Measurements from ENCODE around the gene FGF22. TPM values are rescaled to one million over a fixed set of nuclear protein-coding genes. Genes with fewer than 3 reads are reported as not detected.

The FGF22 gene
- total and polyA plus RNA-seq, 2 of the 8 experiments (the other 6 are each of a cell fraction or from before 2014, with no cell fraction given): 0.44 to 1.7 TPM

- H3K9ac ChIP-seq (replicated peaks in 1 of 4; ENCODE audit: extremely low read depth in 1 of 4, low read depth in 3 of 4, low read length in 3 of 4): no peak overlapping the region
- H4K5ac ChIP-seq (ENCODE audit: insufficient read length, low read depth, low read length): no peak overlapping the region
- H2AFZ ChIP-seq (ENCODE audit: low read length): no peak overlapping the region
- no peak overlapping the region for H3K27ac ChIP-seq (ENCODE audit: low read depth, low read length)
- WGBS, 2 experiments (ENCODE audit: extremely low coverage in 1 of 2, insufficient coverage in 1 of 2, insufficient read length in 1 of 2, insufficient replicate concordance in 2 of 2, low coverage in 1 of 2, low lambda C conversion rate in 2 of 2, missing lambda C conversion rate in 1 of 2): 88% methylated on average over 40 of the region's 54 CpGs; no CpG with 5 or more reads in 1 of the 2 experiments
- no peak overlapping the region for H2BK20ac ChIP-seq (ENCODE audit: low read length)
- peaks cover 14 to 55% of the 10 kb centered on the region in 2 experiments for H3K79me2 ChIP-seq (ENCODE audit: control insufficient read depth in 1 of 2, insufficient read depth in 2 of 2, low read length in 2 of 2)
- H2AK5ac ChIP-seq (ENCODE audit: low read depth, low read length): no peak overlapping the region
- H3K4me1 ChIP-seq (replicated peaks in 1 of 4; ENCODE audit: control insufficient read depth in 3 of 4, insufficient read depth in 4 of 4, low read length in 3 of 4): no peaks in the 10 kb centered on the region
- no peak overlapping the region for H4K91ac ChIP-seq (replicated peaks; ENCODE audit: insufficient read length, low read length)
- no peak overlapping the region for H3K14ac ChIP-seq (ENCODE audit: insufficient read length)
- no peak overlapping the region for H2BK12ac ChIP-seq (ENCODE audit: low read depth, low read length)
- H3K23ac ChIP-seq (ENCODE audit: insufficient read length): no peak overlapping the region
- H2BK15ac ChIP-seq (ENCODE audit: low read length): no peak overlapping the region
- H3K4me2 ChIP-seq (ENCODE audit: insufficient read depth in 1 of 2, low read depth in 2 of 2, low read length in 2 of 2): no peak overlapping the region
- no peak overlapping the region for H3K4me3 ChIP-seq (ENCODE audit: extremely low read depth in 1 of 4, insufficient read depth in 2 of 4, low read depth in 3 of 4, low read length in 4 of 4)
- H3K56ac ChIP-seq (replicated peaks; ENCODE audit: insufficient read length, low read depth, low read length): no peak overlapping the region
- H3K4ac ChIP-seq (replicated peaks; ENCODE audit: insufficient read length, low read depth, low read length): no peak overlapping the region
- peaks cover 2 to 49% (median 11%) of the 10 kb centered on the region in 4 experiments; a peak in 6 of 8 replicates for H3K36me3 ChIP-seq (ENCODE audit: control insufficient read depth in 2 of 4, insufficient read depth in 4 of 4, low read length in 3 of 4)
- no peak for DNase-seq (ENCODE audit: low read depth in 1 of 2, low spot score in 2 of 2)
- ChIA-PET CTCF (ENCODE audit: partially characterized antibody) (no interaction called here), POLR2A (ENCODE audit: partially characterized antibody) (interaction anchor here (1.3 kb wide), 1 partner anchor 28 kb away, joined by 3 read pairs; no protein-coding TSS in a partner anchor)
- no peak for FAIRE-seq
- no peaks in the 10 kb centered on the region for H3K23me2 ChIP-seq (ENCODE audit: low read depth, low read length)
- H2BK120ac ChIP-seq (replicated peaks; ENCODE audit: low read depth, low read length): no peak overlapping the region
- no peak overlapping the region for H3K18ac ChIP-seq (ENCODE audit: extremely low read depth, low read length)
- no peaks in the 10 kb centered on the region for H3K9me3 ChIP-seq (ENCODE audit: insufficient read depth in 2 of 2, low read depth in 1 of 2, low read length in 1 of 2)
- H4K8ac ChIP-seq (ENCODE audit: extremely low read depth, insufficient read depth, low read length): peak overlapping the region; percentile 71; the same call in 1 of the 2 replicates
- no peak overlapping the region for H2BK5ac ChIP-seq (ENCODE audit: low read depth, low read length)
- TF ChIP-seq HDAC6 (IDR thresholded peaks at IDR 0.05; ENCODE audit: low read depth, low read length) (no peak), E2F6 (IDR thresholded peaks at IDR 0.05) (no peak), FOSL1 (IDR thresholded peaks at IDR 0.05; ENCODE audit: insufficient read depth, low read depth, low read length) (no peak), USF2 (IDR thresholded peaks at IDR 0.05; ENCODE audit: low read length) (no peak), KDM4A (IDR thresholded peaks at IDR 0.05; ENCODE audit: low read depth, low read length, severe bottlenecking) (no peak), SRF (IDR thresholded peaks at IDR 0.05; ENCODE audit: low read depth, low read length) (no peak), GTF2F1 (IDR thresholded peaks at IDR 0.05; ENCODE audit: borderline replicate concordance, low read depth, low read length) (no peak), ASH2L (IDR thresholded peaks at IDR 0.05; ENCODE audit: low read length) (no peak), TAF7 (optimal IDR thresholded peaks at IDR 0.05; ENCODE audit: borderline replicate concordance, low read depth, low read length) (no peak), MAFK (IDR thresholded peaks at IDR 0.05; ENCODE audit: low read depth, low read length) (no peak)
- peaks cover 35 to 40% of the 10 kb centered on the region in 2 experiments for H4K20me1 ChIP-seq (replicated peaks in 1 of 2; ENCODE audit: control insufficient read depth in 1 of 2, insufficient read depth in 2 of 2, low read length in 2 of 2)
- H3K79me1 ChIP-seq (ENCODE audit: low read depth, low read length): peaks cover 18% of the 10 kb centered on the region
- H3K27me3 ChIP-seq (replicated peaks in 1 of 4; ENCODE audit: control insufficient read depth in 3 of 4, extremely low read depth in 1 of 4, insufficient read depth in 3 of 4, low read length in 3 of 4): no peaks in the 10 kb centered on the region
Measured at GRCh38 chr19:652467-653389, 13.0 kb downstream of the FGF22 start.
